Vagina (tissue), 2 donors: ENCODE measurements around the gene CFAP100.

Experiments used
- CTCF ChIP-seq, 3 experiments: fragments of 450-650 bp in 2 of 3; fragments of 200-600 bp in 1 of 3; sonication (generic) in 1 of 3; IDR thresholded peaks; one replicate each; pipeline ENCODE4 v1.5.1; 2017 to 2019; ENCODE audit warnings: antibody characterized with exemption in 3 of 3, mild to moderate bottlenecking in 2 of 3, moderate library complexity in 2 of 3
- POLR2A ChIP-seq, 2 donors: fragments of 450-650 bp; IDR thresholded peaks; one replicate each; pipeline ENCODE4 v1.6.1; 2017; ENCODE audit warnings: antibody characterized with exemption in 2 of 2, mild to moderate bottlenecking in 2 of 2, moderate library complexity in 2 of 2
- POLR2AphosphoS5 ChIP-seq, 2 donors: sonication (generic); formaldehyde crosslinking; IDR thresholded peaks; one replicate each; pipeline ENCODE4 v1.9.0; 2017; ENCODE audit warnings: antibody characterized with exemption in 2 of 2, mild to moderate bottlenecking in 2 of 2, low read depth in 1 of 2; ENCODE audit not compliant: insufficient read depth in 1 of 2

DNA sequence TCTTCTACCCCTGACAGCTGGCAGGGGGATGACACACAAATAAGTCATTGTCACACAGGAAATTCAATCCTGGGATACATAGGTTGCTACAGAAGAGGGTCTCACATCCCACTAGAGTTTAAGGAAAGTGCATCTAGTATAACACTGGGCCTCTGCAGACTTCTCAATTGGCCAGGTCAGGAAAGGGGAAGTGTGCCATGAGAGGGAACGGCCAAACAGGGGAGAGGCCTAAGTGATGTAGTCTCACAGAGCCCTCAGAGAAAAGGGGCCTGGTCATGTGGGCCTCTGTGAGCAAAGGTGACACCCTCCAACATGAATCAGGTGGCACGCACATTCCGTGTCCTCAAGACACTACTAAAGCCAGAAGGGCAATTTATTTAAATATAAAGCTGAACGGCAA, 69.8 kb downstream of the CFAP100 start:
- no peak for TF ChIP-seq POLR2A (IDR thresholded peaks at IDR 0.05)
- no peak for TF ChIP-seq CTCF (IDR thresholded peaks at IDR 0.05)
- no peak for TF ChIP-seq POLR2AphosphoS5 (IDR thresholded peaks at IDR 0.05; ENCODE audit: insufficient read depth in 1 of 2, low read depth in 1 of 2)
